ENCODE results near the gene PACS1.

PACS1 gene

GRCh38 chr11:66160709-66161108 lies 90.6 kb downstream of the PACS1 start:
- TF ChIP-seq CTCF (conservative IDR thresholded peaks at IDR 0.05): no peak
- no peak overlapping the region for H3K27ac ChIP-seq

DNA sequence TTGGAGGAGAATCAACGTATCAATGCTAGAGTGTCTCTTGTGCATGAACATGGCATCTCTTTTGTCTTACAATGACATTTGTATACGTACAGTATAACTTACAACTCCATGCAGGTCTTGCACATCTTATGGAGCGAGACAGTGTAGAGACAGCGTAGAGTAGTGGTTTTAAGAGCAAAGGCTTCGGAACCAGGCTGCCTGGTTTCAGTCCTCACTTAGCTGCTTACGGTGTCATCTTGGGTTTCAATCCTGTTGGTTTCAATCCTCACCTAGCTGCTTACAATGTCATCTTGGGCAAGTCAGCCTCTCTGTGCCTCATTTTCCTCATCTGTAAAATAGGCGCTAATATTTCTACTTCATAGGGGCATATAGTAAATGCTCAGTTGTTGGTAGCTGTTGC lies 98.2 kb downstream of the PACS1 start:
- TF ChIP-seq CTCF (conservative IDR thresholded peaks at IDR 0.05) (no peak), ZFX (IDR thresholded peaks at IDR 0.05) (no peak)
- no peak overlapping the region for H3K27ac ChIP-seq

- H3K27ac ChIP-seq: no peak overlapping the region
- no peak for TF ChIP-seq ZFX (IDR thresholded peaks at IDR 0.05)
- TF ChIP-seq CTCF (conservative IDR thresholded peaks at IDR 0.05): no peak
Measured at GRCh38 chr11:66172146-66172545, 102.1 kb downstream of the PACS1 start.

DNA sequence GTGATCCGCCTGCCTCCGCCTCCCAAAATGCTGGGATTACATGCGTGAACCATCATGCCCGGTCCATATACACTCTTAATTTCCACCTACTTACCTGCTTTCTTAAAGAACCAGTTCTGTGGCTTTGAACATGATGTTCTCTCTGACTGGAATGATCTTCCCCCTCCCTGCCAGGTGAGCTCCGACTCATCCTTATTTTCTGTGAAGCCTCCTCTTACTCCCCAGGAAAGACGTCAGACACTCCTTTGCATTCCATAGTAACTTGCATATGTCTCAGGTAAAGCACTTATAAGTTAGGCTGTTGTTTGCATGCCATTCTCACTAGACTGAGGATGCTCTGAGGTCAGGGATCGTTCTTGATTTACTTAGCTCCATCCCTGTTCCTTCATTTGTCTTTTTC lies 106.6 kb downstream of the PACS1 start:
- H3K27ac ChIP-seq: no peak overlapping the region
- no peak for TF ChIP-seq CTCF (conservative IDR thresholded peaks at IDR 0.05)
- TF ChIP-seq ZFX (IDR thresholded peaks at IDR 0.05): no peak

DNA sequence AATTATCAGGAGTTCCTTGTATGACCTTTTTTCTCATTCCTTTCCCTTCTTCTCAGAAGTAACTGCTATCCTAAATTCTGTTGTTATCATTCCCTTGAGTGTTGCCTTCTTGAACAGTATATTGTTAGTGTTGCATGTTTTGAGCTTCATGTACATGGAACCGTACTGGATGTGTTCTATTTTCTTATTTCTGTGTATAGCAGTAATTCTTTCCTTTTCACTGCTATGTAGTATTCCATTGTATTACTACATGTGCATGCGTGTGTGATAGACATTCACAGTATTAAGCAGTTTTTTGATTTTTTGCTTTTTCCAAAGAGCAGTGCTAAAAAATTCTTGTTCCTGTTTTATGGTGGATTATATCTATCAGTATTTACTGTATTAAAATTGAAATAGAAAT lies 108.1 kb downstream of the PACS1 start:
- TF ChIP-seq CTCF (conservative IDR thresholded peaks at IDR 0.05): no peak
- TF ChIP-seq ZFX (IDR thresholded peaks at IDR 0.05): no peak
- H3K27ac ChIP-seq: no peak overlapping the region

GRCh38 chr11:66178871-66179270 lies 108.8 kb downstream of the PACS1 start:
- TF ChIP-seq ZFX (IDR thresholded peaks at IDR 0.05) (no peak), CTCF (conservative IDR thresholded peaks at IDR 0.05) (no peak)
- H3K27ac ChIP-seq: no peak overlapping the region; the same call in 1 of the 2 replicates

DNA sequence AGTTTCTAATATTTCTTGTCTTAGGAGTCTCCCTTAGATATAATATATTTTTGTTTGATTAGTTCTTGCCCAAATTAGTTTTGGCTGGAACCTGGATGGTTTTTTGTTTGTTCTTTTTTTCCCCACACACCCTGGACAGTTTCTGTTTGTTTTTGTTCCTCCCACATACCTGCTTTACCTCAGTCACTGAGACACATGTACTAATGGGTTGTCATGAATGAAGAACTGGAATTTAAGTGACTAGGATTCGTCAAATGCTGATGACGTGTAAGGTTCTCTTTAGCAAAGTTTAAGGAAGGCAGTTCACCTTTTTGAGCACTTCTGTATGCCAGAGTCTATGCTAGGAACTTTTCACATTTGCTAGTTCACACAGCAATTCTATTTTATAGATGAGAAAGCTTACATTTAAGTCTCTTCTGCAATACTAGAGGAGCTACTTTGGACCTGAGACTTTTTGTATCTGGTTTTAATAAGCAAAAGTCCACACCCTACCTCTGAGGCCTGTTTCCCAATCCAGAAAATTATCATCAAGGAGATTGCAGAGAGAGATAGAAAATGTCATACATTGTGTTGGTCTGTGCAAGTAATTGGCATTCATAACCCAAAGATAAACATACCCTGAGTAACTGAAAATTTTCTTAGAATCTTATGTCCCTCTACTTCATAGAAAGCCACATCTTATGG lies 111.7 kb downstream of the PACS1 start:
- peak overlapping the region; percentile 74 for H3K27ac ChIP-seq
- TF ChIP-seq CTCF (conservative IDR thresholded peaks at IDR 0.05) (no peak), ZFX (IDR thresholded peaks at IDR 0.05) (no peak)
